Stimulated activated CD4-positive, alpha-beta T cell treated with anti-CD3 and anti-CD28 coated beads, TNF-alpha, amount 100 ng/mL, for 48 hours (primary cell): ENCODE results near the gene LRP1B.

ENCODE experiments used
- DNase-seq, 3 donors: peaks; one replicate each; pipeline ENCODE4 v3.0.0-alpha.2; 2020; ENCODE audit warnings: low read depth in 3 of 3

Gene LRP1B

GRCh38 chr2:141438536-141438935 lies 692.3 kb downstream of the LRP1B start:
- DNase-seq: no peak

GRCh38 chr2:141437521-141437920 lies 693.3 kb downstream of the LRP1B start:
- no peak for DNase-seq

GRCh38 chr2:141423124-141423523 lies 707.7 kb downstream of the LRP1B start:
- DNase-seq: no peak

GRCh38 chr2:141417246-141417797 lies 713.5 kb downstream of the LRP1B start:
- no peak for DNase-seq

- no peak for DNase-seq
Measured at GRCh38 chr2:141411419-141411818, 719.4 kb downstream of the LRP1B start.

DNA sequence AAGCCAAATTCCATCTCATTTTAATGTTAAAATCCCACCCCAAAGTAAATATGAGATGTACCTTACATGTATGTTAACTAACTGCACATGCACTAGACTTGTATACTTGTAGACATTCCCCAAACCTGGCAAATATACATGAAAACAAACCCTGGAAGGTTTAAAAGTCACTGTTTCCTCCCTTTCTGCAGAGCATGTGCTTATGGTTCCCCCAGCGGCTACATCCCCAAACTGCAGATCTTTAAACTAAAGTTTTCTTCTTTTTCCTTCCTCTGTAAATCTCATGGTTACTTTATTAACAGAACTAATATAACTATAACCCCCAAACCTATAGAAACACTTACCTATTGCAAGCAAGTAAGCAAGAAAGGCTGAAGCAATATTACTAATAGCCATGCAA lies 731.5 kb downstream of the LRP1B start:
- no peak for DNase-seq

GRCh38 chr2:141393214-141393545 lies 737.6 kb downstream of the LRP1B start:
- no peak for DNase-seq

DNA sequence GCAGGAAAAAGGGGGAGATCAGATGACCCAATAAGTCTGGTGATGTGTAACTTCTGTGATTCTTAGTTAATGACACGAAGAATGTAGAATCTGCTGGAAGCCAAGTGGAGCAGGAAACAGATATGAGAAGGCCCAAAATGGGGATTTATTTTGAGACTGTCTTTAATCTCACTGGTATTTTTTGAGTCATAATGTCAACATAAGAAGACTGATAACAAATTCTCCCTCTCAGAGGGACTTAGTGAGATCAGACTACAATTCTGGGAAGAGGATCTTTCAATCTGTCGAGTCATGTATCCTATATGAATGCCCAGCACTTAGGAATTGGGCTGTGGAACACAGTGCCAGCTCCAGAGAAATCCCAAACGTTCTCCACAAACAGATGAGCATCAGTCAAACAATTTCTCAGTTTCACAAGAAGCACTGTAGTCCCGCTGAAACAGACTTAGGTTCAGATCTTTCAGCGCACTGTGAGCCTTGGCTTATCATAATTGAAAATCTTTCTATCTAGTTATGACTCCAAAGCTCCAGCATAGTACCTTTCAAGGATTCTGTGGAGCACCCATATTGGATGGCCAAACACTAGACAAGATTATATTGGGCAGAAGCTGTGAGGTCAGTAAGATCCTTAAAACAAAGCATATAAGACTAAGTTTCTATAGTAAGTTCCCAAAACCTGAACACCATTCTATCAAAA lies 738.2 kb downstream of the LRP1B start:
- DNase-seq: no peak

GRCh38 chr2:141386168-141386567 lies 744.6 kb downstream of the LRP1B start:
- no peak for DNase-seq

- no peak for DNase-seq
Measured at GRCh38 chr2:141384676-141385075, 746.1 kb downstream of the LRP1B start.

- no peak for DNase-seq
Measured at GRCh38 chr2:141381946-141382345, 748.9 kb downstream of the LRP1B start.

- DNase-seq: no peak
Measured at GRCh38 chr2:141380008-141380979, 750.5 kb downstream of the LRP1B start.

DNA sequence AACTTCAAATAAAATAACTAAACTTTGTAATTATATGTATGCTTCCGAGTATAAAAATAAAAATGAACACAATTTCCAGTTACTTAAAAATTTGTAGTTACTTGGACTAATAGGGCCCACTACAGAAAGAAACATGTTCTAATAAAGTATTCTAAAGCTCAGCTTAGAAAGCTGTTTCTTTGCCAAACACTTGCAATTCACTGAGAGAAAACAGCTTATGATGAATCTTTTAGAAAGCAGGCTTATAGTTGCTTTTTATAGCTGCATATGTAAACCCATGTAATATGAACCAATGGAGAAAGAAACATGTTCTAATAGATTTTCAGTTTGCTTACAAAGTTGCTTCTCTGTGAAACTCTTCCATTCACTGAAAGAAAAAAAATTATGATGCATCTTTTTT lies 766.0 kb downstream of the LRP1B start:
- DNase-seq: no peak

DNA sequence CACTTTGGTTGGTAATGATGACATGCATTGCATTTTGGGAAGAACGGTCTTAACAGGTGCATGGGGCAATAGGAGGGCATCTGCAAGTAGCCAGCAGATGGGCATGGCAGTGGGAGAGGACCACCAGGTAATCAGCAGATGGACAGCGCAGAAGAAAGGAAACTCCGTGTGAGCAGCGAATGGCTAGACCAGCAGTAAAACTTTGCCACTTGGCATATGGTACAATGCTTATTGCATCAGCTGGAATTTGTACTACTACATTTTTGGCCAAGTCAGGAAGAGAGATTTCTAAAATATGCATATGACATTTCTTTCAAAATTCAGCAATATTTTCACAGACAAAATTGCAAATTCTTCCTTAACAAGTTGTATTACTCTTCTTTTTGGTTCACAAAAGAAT lies 768.5 kb downstream of the LRP1B start:
- DNase-seq: no peak

DNA sequence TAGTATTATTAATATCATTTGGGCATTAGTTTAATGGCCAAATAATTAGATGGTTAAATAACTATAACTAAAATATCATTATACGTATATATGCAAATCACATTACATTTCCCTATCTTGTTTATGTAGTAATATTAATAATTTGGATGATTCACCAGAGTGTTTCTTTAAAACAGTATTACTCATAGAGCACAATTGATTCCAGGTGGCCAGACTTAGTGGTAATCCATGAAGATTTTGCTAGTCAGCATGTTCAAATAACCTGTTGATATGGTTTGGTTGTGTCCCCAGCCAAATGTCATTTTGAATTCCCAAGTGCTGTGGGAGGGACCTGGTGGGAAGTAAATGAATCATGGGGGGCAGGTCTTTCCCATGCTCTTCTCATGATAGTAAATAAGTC lies 782.3 kb downstream of the LRP1B start:
- DNase-seq: no peak

DNA sequence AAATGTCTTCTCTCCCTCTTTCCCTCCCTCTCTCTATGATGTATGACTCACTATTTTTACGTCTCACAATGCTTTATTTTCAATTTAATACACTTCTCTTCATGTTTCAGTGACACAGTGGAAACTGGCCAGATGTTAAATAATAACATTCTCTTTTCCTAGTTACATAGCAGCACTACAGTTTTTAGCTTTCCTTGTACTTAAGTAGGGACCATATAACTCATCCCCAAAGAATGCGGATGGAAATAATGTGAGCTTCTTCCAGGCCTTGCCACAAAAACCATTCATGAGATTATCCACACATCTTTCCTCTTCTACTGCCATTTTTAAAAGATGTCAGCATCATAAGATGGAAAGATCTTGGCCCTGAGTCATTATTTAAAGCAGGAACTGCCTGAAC lies 789.4 kb downstream of the LRP1B start:
- DNase-seq: no peak

DNA sequence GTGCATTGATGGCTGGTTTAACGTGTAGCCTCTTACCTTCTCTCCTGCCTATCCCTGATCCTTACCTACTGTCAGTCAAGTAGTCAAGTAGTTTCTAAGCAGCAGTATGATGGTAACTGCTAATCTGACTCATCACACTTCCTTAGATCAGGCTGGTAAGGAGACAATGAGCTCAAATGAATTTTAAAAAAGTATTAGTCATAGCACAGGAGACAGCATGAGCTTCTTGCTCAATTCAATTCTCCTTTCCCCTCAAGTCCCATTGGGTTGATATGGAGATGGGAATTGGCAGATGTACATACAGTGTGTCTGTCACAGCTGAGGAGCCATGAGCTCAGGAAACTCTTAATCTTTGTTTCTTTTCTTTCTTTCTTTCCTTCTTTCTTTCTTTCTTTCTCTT lies 799.7 kb downstream of the LRP1B start:
- no peak for DNase-seq

DNA sequence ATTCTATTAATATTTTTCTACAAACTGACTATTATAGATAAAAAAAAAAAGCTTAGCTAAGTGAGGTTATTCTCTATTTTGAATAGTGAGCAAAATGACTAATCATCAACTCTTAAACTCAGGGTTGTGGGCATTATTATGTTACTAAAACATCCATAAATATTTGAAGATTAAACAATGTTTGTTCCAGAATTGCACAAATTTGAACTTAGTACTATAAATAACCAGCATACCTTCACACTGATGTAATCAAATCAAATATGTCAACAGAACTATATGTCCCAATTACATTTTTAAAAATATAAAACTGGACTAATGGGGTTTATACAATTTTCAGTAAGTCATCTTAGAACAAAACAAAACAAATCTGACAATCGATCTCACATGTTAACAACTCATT lies 800.9 kb downstream of the LRP1B start:
- no peak for DNase-seq

DNA sequence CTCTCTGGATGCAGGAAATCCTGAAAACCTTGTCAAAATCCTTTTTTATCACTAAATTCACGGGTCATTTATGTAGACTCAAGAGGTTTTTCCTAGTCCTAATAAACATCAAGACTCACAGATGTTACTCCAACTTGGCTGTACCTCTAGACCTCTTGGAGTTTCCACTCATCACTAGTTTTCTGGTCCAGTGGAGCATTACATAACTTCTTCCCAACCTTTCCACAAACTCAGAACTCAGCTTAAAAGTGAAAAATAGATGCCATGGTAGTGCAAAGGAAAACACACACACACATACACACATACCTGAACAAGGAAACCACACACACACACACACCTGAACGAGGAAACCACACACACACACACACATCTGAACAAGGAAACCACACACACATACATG lies 807.2 kb downstream of the LRP1B start:
- DNase-seq: no peak

GRCh38 chr2:141317986-141318385 lies 812.8 kb downstream of the LRP1B start:
- no peak for DNase-seq

DNA sequence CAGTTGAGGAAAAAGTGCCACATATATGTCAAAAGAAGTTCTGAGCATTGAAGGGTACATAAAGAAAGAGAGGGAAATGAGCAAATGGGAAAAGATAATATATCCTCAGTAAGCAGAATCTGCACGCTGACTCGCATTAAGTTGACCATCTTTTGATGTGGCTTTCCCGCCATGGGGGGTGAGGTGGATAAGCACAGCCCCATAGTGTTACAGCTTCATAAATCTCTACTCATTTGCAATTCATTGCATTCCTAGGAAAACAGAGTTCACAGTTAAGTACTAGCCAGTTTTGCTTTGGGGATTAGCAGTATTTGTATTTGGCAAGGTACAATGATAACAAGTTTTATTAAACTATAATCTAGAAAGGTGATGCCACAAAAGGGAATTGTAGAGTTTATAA lies 814.2 kb downstream of the LRP1B start:
- no peak for DNase-seq

GRCh38 chr2:141316103-141316502 lies 814.7 kb downstream of the LRP1B start:
- no peak for DNase-seq

- no peak for DNase-seq
Measured at GRCh38 chr2:141313972-141314371, 816.8 kb downstream of the LRP1B start.
